MG63 (cell line): ENCODE data around the gene ACTN1. TPM values are rescaled to one million over a fixed set of nuclear protein-coding genes. Genes with fewer than 3 reads are reported as not detected.

Experiments
- DNase-seq: peaks from one replicate; pipeline ENCODE4 v3.0.0-alpha.2; 2020
- H3K27me3 ChIP-seq: fragments of 250-450 bp; sonication (Bioruptor Pico); 2 replicates; pipeline ENCODE4 v1.5.1; 2020; ENCODE audit warnings: mild to moderate bottlenecking, moderate library complexity
- H3K36me3 ChIP-seq: fragments of 250-450 bp; sonication (Bioruptor Pico); 2 replicates; pipeline ENCODE4 v1.5.1; 2020; ENCODE audit warnings: mild to moderate bottlenecking, moderate library complexity
- H3K4me3 ChIP-seq: fragments of 250-450 bp; sonication (Bioruptor Pico); 2 replicates; pipeline ENCODE4 v1.5.1; 2020; ENCODE audit warnings: mild to moderate bottlenecking, moderate library complexity
- H3K9me3 ChIP-seq: fragments of 250-450 bp; sonication (Bioruptor Pico); 2 replicates; pipeline ENCODE4 v1.5.1; 2020; ENCODE audit warnings: mild to moderate bottlenecking, moderate library complexity
- total RNA-seq: library from RNA; depleted of rRNA; stranded (reverse); fragments of >200 nt; shearing (Covaris generic); gene quantifications from 2 replicates; pipeline ENCODE4 v1.2.3, GENCODE V29; 2014; ENCODE audit warnings: low replicate concordance

Gene ACTN1
- total RNA-seq, 1 experiment from 2014 or later: 80.5 TPM

- no peak for DNase-seq
- H3K36me3 ChIP-seq: peaks cover 30% of the 10 kb centered on the region
- no peaks in the 10 kb centered on the region for H3K9me3 ChIP-seq
- H3K27me3 ChIP-seq: no peaks in the 10 kb centered on the region
- no peak overlapping the region for H3K4me3 ChIP-seq
Measured at GRCh38 chr14:68899033-68899603, 80.0 kb downstream of the ACTN1 start.

- H3K9me3 ChIP-seq: no peaks in the 10 kb centered on the region
- H3K36me3 ChIP-seq: peaks cover 26% of the 10 kb centered on the region
- no peaks in the 10 kb centered on the region for H3K27me3 ChIP-seq
- H3K4me3 ChIP-seq: no peak overlapping the region
- DNase-seq: no peak
Measured at GRCh38 chr14:68898248-68899032, 80.7 kb downstream of the ACTN1 start.

DNA sequence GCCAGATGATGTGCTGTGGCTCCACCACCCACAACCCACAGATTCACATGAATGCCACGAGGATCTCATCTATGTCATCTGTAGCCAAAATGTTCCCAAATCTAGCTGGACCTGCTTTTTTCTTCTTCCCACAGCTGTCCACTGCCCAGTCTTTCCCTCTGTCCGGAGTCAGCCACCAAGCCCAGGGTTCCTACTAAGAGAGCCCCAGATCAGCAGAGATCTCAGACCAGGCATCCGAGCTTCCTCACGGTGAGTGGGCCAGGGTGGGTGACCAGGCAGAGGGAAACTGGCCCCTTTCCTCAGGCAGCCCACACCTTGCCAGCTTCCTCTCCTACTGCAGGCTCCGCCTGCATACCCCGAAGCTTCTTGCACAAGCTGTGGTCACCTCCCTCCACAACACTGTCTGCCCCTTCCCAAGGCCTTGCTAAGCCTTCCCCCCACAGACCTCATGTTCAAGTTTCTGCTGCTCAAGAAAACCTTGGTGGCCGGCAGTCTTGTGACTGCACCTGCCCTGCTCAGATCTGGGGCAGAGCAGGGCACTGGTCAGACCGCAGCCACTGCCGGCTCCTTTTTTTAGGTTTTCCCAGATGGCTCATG, 81.4 kb downstream of the ACTN1 start:
- H3K4me3 ChIP-seq: no peak overlapping the region
- H3K36me3 ChIP-seq: peaks cover 29% of the 10 kb centered on the region
- no peaks in the 10 kb centered on the region for H3K27me3 ChIP-seq
- H3K9me3 ChIP-seq: no peaks in the 10 kb centered on the region
- no peak for DNase-seq

DNA sequence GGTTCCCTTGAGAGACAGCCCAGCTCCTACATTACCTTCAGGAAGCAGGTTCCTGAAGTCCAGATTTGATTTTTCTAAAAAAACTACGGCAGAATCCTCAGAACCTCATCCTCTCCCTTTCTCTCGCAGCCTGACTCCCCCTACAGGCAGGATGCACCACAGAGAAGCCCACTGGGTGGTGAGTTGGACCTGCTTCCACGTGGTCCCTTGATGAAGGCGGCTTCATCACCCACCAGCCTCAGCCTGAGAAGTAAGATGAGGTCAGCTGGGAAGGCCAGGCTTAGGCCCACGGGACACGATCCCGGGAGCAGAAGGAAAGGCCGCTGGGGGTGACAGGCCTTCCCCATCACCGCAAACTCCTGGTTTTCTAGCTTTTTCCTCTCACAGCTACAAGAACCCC, 83.0 kb downstream of the ACTN1 start:
- no peak overlapping the region for H3K4me3 ChIP-seq
- H3K27me3 ChIP-seq: no peaks in the 10 kb centered on the region
- H3K9me3 ChIP-seq: no peaks in the 10 kb centered on the region
- no peak for DNase-seq
- H3K36me3 ChIP-seq: peaks cover 25% of the 10 kb centered on the region

GRCh38 chr14:68894802-68895703, 84.0 kb downstream of the ACTN1 start:
- no peak overlapping the region for H3K4me3 ChIP-seq
- DNase-seq: no peak
- no peaks in the 10 kb centered on the region for H3K9me3 ChIP-seq
- H3K36me3 ChIP-seq: peaks cover 25% of the 10 kb centered on the region
- H3K27me3 ChIP-seq: no peaks in the 10 kb centered on the region

GRCh38 chr14:68894123-68894522, 85.0 kb downstream of the ACTN1 start:
- Histone ChIP-seq H3K27me3 (no peaks in the 10 kb centered on the region), H3K9me3 (no peaks in the 10 kb centered on the region), H3K36me3 (peaks cover 32% of the 10 kb centered on the region), H3K4me3 (no peak overlapping the region)
- DNase-seq: no peak

DNA sequence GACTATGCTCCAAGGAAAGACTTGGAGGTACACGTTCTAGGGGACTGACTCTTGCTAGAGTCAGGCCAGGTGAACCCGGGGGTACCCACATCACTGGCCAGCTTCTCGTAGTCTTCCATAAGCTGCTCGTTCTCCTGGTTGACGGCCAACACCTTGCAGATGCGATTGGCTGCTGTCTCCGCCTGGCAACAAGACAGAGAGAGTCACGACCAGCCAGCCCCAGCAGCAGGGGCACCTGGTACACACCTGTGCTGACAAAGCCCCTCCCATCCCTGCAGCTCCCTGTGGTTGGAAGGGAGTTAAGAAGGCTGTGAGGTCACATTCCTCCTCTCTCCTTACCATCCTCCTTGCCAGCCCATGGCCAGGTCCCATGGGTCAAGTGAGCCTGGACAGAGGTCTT, 85.5 kb downstream of the ACTN1 start:
- H3K36me3 ChIP-seq: peaks cover 38% of the 10 kb centered on the region
- no peak overlapping the region for H3K4me3 ChIP-seq
- no peaks in the 10 kb centered on the region for H3K9me3 ChIP-seq
- DNase-seq: no peak
- no peaks in the 10 kb centered on the region for H3K27me3 ChIP-seq

GRCh38 chr14:68892961-68893360, 86.1 kb downstream of the ACTN1 start:
- H3K27me3 ChIP-seq: no peaks in the 10 kb centered on the region
- H3K4me3 ChIP-seq: no peak overlapping the region
- H3K36me3 ChIP-seq: peaks cover 39% of the 10 kb centered on the region
- no peak for DNase-seq
- H3K9me3 ChIP-seq: no peaks in the 10 kb centered on the region

DNA sequence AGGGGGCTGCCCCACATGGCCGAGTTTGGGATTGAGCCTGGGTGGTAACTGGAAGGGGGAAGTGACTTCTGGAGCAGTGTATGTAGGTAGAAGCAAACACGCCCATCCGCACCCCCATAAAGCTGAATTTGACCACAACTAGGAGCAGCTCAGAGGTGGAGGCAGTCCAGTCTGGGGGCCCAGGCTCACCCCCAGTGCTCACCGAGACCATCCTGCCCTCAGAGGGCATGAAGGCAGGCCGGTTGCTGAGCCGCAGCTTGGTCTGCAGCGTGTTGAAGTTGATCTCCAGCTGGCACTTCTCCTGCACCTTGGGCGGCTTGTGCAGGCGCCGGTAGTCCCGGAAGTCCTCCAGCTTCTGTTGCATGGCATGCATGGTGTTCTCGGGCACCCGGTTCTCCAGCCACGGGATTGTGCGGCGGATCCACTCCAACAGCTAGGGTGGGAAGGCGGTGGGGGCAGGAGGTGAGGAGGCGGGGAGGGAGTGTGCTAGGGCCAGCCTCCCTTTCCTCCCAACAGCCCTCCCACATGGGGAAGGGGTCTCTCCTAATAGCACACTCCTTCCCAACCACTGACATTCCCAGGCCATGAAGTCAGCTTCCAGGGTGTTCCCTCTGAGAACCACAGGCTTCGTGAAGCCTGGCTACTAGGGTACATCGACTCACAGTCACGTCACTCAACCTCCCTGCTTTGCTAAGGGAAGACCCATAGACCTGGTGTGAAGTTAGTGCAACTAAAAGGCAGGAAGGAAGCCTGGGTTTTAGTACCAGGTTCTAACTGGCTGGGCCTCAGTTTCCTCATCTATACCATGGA, 87.0 kb downstream of the ACTN1 start:
- no peaks in the 10 kb centered on the region for H3K9me3 ChIP-seq
- no peak for DNase-seq

GRCh38 chr14:68890173-68890931, 88.8 kb downstream of the ACTN1 start:
- no peaks in the 10 kb centered on the region for H3K27me3 ChIP-seq
- H3K9me3 ChIP-seq: no peaks in the 10 kb centered on the region
- H3K36me3 ChIP-seq: peaks cover 45% of the 10 kb centered on the region
- no peak for DNase-seq
- no peak overlapping the region for H3K4me3 ChIP-seq

More for the DNA sequence above, 87.0 kb downstream of the ACTN1 start:
- H3K36me3 ChIP-seq: peaks cover 36% of the 10 kb centered on the region
- H3K27me3 ChIP-seq: no peaks in the 10 kb centered on the region
- no peak overlapping the region for H3K4me3 ChIP-seq

- no peak overlapping the region for H3K4me3 ChIP-seq
- no peaks in the 10 kb centered on the region for H3K27me3 ChIP-seq
- peaks cover 50% of the 10 kb centered on the region for H3K36me3 ChIP-seq
- no peaks in the 10 kb centered on the region for H3K9me3 ChIP-seq
- no peak for DNase-seq
Measured at GRCh38 chr14:68888883-68889282, 90.2 kb downstream of the ACTN1 start.

- no peaks in the 10 kb centered on the region for H3K9me3 ChIP-seq
- peaks cover 54% of the 10 kb centered on the region for H3K36me3 ChIP-seq
- peak; percentile 20 for DNase-seq
- H3K27me3 ChIP-seq: no peaks in the 10 kb centered on the region
- no peak overlapping the region for H3K4me3 ChIP-seq
Measured at GRCh38 chr14:68888025-68888850, 90.9 kb downstream of the ACTN1 start.

DNA sequence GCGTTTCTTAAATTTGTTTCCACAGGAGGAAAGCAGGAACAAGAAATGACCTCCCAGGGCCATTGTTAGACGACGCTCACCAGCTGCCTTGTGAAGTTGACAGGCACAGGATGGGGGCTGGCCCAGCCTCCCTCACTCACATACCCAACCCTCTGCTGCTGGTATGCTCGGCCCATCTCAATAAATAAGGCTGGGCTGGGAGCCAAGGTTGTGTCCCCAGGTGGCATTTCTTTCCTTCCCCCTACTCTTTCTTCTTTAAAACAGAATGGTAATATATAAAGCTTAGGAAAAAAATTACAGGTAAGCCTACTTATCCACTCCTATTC, 93.0 kb downstream of the ACTN1 start:
- Histone ChIP-seq H3K27me3 (no peaks in the 10 kb centered on the region), H3K36me3 (peaks cover 60% of the 10 kb centered on the region)
- DNase-seq: no peak

GRCh38 chr14:68885226-68886108, 93.6 kb downstream of the ACTN1 start:
- Histone ChIP-seq H3K9me3 (no peaks in the 10 kb centered on the region), H3K4me3 (no peak overlapping the region), H3K36me3 (peaks cover 65% of the 10 kb centered on the region), H3K27me3 (no peaks in the 10 kb centered on the region)
- DNase-seq: no peak

More for the DNA sequence above, 93.0 kb downstream of the ACTN1 start:
- H3K4me3 ChIP-seq: no peak overlapping the region
- no peaks in the 10 kb centered on the region for H3K9me3 ChIP-seq
